Measurements from ENCODE around the gene KLHDC9.
A peak's percentile ranks its signal among the peaks of the same experiment; 100 is the strongest.

- no peak for TF ChIP-seq REST (IDR thresholded peaks at IDR 0.05; ENCODE audit: insufficient read depth in 1 of 2, low read depth in 2 of 2, low read length in 2 of 2)
- no peak for TF ChIP-seq TAF1 (IDR thresholded peaks at IDR 0.05; ENCODE audit: borderline replicate concordance, insufficient read depth, low read length)
- TF ChIP-seq POLR2AphosphoS5 (IDR thresholded peaks at IDR 0.05; ENCODE audit: low read depth, low read length): no peak
- no peak for TF ChIP-seq SIN3A (IDR thresholded peaks at IDR 0.05; ENCODE audit: borderline replicate concordance, insufficient read depth, low read length)
- peak; percentile 91 for TF ChIP-seq FOXP2 (optimal IDR thresholded peaks at IDR 0.05; ENCODE audit: borderline replicate concordance, extremely low read depth, extremely low read length, insufficient read depth)
Observed at GRCh38 chr1:161082996-161083747, 15.0 kb upstream of the KLHDC9 start.

Data from PFSK-1 (cell line).